HG03045 (cell line): ENCODE data around the gene GCLM.
"Not testable (repeated sequence)": the region's sequence is repeated elsewhere in the genome, so short reads cannot be mapped to it uniquely, and the experiment has no call there.

ENCODE experiments used
- ATAC-seq: cut with Tn5 transposase; IDR thresholded peaks from one replicate; pipeline ENCODE4 v1.9.1; 2021; ENCODE audit warnings: mild to moderate bottlenecking, moderate library complexity; ENCODE audit not compliant: unreplicated experiment

Gene GCLM

GRCh38 chr1:93899543-93900207, 9.6 kb downstream of the GCLM start:
- no peak for ATAC-seq

- no peak for ATAC-seq
Observed at GRCh38 chr1:93888900-93889299, 20.3 kb downstream of the GCLM start.

GRCh38 chr1:93882269-93882668, 27.0 kb downstream of the GCLM start:
- no peak for ATAC-seq

- ATAC-seq: no peak
Observed at GRCh38 chr1:93880731-93881130, 28.5 kb downstream of the GCLM start.

GRCh38 chr1:93878889-93879586, 30.2 kb downstream of the GCLM start, which contains the start of gene DNTTIP2:
DNTTIP2 (minus strand) TSS chr1:93879206; CDS start chr1:93879148, 58 bp downstream.
- peak; percentile 96 for ATAC-seq

GRCh38 chr1:93878501-93878888, 30.7 kb downstream of the GCLM start:
- ATAC-seq: peak; percentile 50

GRCh38 chr1:93877529-93877928, 31.7 kb downstream of the GCLM start:
- ATAC-seq: no peak

- ATAC-seq: no peak
Observed at GRCh38 chr1:93876244-93876643, 33.0 kb downstream of the GCLM start.

GRCh38 chr1:93874025-93874651, 35.1 kb downstream of the GCLM start:
- no peak for ATAC-seq

- ATAC-seq: no peak
Observed at GRCh38 chr1:93871366-93871765, 37.9 kb downstream of the GCLM start.

GRCh38 chr1:93869653-93870052, 39.6 kb downstream of the GCLM start:
- ATAC-seq: no peak

GRCh38 chr1:93868492-93868891, 40.7 kb downstream of the GCLM start:
- ATAC-seq: not testable (repeated sequence)

GRCh38 chr1:93865253-93865652, 44.0 kb downstream of the GCLM start:
- ATAC-seq: no peak

GRCh38 chr1:93864175-93864574, 45.1 kb downstream of the GCLM start:
- ATAC-seq: no peak

- ATAC-seq: not testable (repeated sequence)
Observed at GRCh38 chr1:93857653-93858052, 51.6 kb downstream of the GCLM start.

- not testable (repeated sequence) for ATAC-seq
Observed at GRCh38 chr1:93855983-93856382, 53.2 kb downstream of the GCLM start.

GRCh38 chr1:93853940-93854339, 55.3 kb downstream of the GCLM start:
- ATAC-seq: no peak

GRCh38 chr1:93851878-93852277, 57.4 kb downstream of the GCLM start:
- ATAC-seq: no peak

- no peak for ATAC-seq
Observed at GRCh38 chr1:93851327-93851712, 57.9 kb downstream of the GCLM start.

- not testable (repeated sequence) for ATAC-seq
Observed at GRCh38 chr1:93850687-93851326, 58.4 kb downstream of the GCLM start.

GRCh38 chr1:93848350-93848883, 60.8 kb downstream of the GCLM start:
- no peak for ATAC-seq
